Measurements from ENCODE around the gene MCEE.

The MCEE gene

GRCh38 chr2:71074893-71075395 lies 55.1 kb downstream of the MCEE start:
- no peak for DNase-seq

- no peak for DNase-seq
These were observed 56.6 kb downstream of the MCEE start for GRCh38 chr2:71073475-71073874.

- DNase-seq = no peak
These were observed 57.5 kb downstream of the MCEE start for GRCh38 chr2:71072492-71072891.

- no peak for DNase-seq
These were observed 58.2 kb downstream of the MCEE start for GRCh38 chr2:71071681-71072398.

- peak; percentile 67 for DNase-seq
These were observed 59.5 kb downstream of the MCEE start for GRCh38 chr2:71070294-71071093.

- DNase-seq = no peak
These were observed 60.7 kb downstream of the MCEE start for GRCh38 chr2:71069376-71069775.

- DNase-seq = peak; percentile 99
These were observed 61.6 kb downstream of the MCEE start, which contains the start of gene NAGK for GRCh38 chr2:71068218-71069035. Gene NAGK (plus strand): TSS chr2:71068648. CDS start chr2:71068684, 36 bp downstream.

GRCh38 chr2:71067567-71068217 lies 62.3 kb downstream of the MCEE start:
- DNase-seq = no peak

GRCh38 chr2:71066856-71067255 lies 63.2 kb downstream of the MCEE start:
- DNase-seq = no peak

GRCh38 chr2:71064754-71065621 lies 65.0 kb downstream of the MCEE start:
- DNase-seq = no peak

GRCh38 chr2:71064110-71064611 lies 65.9 kb downstream of the MCEE start:
- no peak for DNase-seq

GRCh38 chr2:71063216-71063615 lies 66.8 kb downstream of the MCEE start:
- DNase-seq = no peak

- no peak for DNase-seq
These were observed 69.2 kb downstream of the MCEE start for GRCh38 chr2:71060871-71061270.

GRCh38 chr2:71060211-71060610 lies 69.8 kb downstream of the MCEE start:
- DNase-seq = no peak
